ENCODE results near the gene KIRREL1.

Gene KIRREL1

DNA sequence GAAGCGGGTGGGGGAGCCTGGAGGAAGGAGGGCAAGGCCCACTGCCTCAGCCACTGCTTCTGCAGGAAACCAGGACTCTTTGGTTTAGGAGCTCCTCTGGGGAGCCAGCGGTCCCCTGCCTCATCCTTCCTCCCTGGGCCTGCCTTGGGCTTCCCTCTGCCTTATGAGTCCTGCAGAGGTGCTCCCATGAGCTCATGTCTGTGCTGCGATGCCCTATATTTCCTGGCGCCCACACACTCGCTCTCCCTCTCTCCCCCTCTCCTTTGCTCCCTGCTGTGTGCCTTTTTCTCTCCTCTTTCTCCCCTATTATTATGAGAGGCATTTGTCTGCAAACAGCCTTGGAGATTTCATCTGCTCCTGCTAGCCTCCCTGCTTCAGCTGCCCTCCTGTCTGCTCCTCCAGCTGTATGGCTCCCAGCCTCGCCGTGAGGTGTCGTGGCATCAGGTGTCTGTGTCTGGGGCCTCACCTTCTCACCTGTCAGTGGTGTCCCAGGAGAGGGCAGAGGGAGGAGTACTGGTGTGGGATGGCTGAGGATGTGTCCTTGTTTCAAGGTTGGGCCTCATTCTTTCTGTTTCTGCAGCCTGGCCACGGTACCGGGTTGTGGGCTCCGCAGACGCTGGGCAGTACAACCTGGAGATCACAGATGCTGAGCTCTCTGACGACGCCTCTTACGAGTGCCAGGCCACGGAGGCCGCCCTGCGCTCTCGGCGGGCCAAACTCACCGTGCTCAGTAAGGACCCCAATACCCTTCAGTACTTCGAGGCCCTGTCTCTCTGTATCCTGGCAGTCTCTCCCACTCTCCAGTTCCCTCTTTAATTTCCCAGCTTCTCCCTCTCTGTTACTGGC lies 84.2 kb downstream of the KIRREL1 start:
- no peak for DNase-seq

DNA sequence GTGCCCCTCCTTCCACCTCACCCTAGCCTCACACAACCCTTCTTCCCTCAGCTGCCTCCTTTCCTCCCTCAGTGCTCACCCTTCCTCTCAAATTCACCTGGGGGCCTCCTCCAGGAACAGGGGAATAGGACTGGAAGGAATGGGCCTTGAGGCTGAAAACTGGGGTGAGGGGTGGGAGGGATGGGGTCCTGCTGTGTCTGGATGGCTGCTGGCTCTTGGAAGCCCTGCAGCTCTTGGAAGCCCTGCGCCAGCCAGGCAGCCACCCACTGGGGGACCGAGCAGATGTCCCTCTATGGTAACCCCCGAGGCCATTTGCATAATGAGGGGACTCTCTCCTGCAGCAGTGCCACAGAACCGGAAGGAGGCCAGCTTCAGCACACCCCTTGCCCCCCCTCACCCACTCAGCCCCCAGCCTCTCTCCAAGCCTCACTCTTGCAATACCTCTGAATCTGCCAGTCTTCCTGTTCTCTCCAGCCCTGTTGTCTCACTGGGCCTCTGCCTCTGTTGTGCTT lies 85.2 kb downstream of the KIRREL1 start:
- no peak for DNase-seq

DNA sequence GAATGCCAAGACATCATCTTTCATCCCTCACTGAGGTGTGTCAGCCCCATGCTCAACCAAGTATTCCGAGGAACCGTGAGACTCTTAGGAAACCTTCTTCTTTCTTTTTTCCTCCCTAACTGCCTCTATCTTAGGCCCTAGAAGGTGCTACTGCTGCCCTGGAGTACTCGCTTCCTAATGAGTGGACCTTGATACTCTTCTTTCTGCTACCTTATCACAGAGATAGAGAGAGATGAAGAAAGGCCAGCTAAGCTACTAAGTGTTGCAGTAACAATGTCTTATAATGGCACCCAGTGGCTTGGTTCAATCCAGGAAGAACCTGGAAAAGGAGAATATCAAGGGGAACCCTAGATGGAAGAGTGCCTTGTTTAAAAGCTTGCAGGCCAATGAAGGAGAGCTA lies 86.6 kb downstream of the KIRREL1 start:
- no peak for DNase-seq

DNA sequence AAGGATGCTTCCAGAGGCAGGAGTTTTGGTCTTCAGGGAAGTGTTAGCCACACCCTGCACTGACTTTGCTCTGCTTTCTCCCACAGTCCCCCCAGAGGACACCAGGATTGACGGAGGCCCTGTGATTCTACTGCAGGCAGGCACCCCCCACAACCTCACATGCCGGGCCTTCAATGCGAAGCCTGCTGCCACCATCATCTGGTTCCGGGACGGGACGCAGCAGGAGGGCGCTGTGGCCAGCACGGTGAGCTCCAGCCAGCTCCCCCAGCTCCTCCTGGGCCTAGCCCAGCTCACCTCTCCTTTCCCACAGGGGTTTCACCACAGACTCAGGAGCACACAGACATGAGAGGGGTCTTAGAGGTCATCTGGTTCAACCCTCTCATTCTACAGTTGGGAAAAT lies 90.9 kb downstream of the KIRREL1 start:
- no peak for DNase-seq

DNA sequence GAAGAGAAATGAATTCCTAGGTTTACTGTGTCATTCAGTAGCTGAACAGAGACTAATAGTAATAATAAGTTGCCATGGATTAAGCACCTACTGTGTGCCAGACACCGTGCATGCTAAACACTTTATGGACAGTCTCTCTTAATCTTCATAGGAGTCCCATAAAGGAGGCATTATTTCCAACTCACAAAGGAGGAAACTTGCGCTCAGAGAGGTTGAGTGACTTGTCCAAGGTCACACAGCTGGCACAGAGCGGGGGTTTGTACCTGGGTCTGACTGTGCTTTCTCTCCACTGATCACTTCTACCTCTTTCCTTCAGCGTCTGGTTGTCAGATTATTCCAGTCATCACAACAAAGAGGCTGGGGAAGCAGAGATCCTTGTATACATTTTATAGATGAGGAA lies 91.3 kb downstream of the KIRREL1 start:
- no peak for DNase-seq

DNA sequence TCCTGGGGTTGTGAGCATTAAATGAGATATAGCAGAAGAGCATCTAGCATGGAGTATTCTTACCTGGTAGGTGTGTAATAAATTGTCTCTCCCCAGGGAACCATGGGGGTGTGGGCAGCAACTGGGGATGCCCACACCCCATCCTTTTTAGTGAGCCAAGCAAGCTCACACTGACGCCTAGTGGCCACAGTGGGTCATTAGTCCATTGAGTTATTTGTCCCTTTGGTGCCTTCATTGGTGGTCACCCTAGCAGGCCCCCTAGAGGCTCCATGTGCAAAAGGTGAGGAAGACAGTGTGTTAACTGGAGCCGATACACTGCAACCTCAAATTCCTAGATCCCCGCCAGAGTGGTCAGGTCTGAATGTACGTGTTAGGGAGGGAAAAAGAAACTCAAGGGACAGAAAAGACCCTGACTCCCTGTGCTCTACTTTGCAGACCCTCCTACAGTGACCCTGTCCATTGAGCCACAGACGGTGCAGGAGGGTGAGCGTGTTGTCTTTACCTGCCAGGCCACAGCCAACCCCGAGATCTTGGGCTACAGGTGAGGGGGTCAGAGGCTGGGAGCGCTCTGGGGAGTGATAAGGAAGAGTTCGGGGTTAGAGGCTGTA lies 94.0 kb downstream of the KIRREL1 start:
- DNase-seq = no peak

- no peak for DNase-seq
Observed at GRCh38 chr1:158089476-158089875, 96.0 kb downstream of the KIRREL1 start.

DNA sequence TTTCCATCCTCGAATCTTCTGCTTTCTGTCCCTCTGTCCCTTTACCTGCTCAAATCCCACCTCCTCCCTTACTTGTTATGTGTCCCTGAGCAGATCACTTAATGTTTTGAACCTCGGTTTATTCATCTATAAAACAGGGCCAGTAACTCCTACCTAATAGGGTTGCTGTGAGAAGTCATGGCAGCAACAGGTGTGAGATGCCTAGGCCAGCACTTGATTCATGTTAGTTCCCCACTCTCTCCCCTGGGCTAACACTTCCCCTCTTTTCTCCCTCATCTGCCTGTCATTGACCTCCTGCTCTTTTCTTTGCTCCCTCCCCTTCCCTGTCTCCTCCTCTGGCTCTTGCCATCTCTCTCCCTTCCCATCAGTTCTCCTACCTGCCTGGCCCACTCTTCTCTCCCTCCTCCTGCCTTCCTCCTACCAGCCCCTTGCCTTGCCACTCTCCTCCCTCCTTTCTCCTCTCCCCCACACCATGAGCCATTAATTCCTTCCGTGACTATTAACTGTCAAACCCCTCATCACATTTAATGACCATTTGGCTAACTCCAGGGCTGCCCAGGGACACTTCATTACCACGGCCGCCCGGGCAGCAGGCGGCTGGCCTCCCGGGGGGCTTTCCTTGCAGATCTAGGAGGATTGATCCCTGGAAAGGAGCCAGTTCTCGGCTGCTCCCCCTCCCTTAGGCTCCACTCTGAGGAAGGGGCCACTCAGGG lies 96.6 kb downstream of the KIRREL1 start:
- no peak for DNase-seq

DNA sequence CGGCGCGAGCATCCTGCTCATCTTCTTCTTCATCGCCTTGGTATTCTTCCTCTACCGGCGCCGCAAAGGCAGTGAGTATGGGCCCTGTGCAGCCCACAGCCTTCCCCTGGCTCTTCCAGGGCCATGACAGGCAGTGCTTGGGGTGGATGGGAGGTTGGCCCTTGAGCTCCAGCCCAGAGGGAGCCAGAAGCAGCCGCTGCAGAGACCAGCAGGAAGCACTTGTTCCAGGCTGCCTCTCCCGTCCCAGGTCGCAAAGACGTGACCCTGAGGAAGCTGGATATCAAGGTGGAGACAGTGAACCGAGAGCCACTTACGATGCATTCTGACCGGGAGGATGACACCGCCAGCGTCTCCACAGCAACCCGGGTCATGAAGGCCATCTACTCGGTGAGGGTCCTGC lies 99.9 kb downstream of the KIRREL1 start:
- no peak for DNase-seq

GRCh38 chr1:158094571-158094970 lies 101.1 kb downstream of the KIRREL1 start:
- no peak for DNase-seq

GRCh38 chr1:158095737-158096335 lies 102.4 kb downstream of the KIRREL1 start:
- DNase-seq = no peak

GRCh38 chr1:158098256-158098655 lies 104.8 kb downstream of the KIRREL1 start:
- DNase-seq = no peak

DNA sequence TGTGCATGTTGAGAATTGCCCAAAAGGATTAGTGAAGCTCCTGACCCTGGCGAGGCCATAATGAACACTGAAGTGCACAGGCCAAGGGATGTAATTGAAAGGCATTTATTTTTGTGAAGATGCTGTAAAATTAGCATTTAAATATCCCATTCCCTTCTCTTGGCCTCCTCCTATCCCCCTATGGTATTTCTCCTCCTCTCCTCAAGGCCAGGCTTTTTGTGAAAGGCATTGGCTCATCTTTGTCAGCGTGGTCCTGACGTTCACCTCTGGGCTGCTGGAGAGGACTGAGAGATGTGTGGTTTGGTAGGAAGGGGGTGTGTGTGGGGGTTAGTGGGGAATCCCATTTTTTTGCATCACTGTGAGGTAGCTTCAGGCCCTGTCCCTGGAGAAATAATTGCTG lies 105.7 kb downstream of the KIRREL1 start:
- no peak for DNase-seq

DNA sequence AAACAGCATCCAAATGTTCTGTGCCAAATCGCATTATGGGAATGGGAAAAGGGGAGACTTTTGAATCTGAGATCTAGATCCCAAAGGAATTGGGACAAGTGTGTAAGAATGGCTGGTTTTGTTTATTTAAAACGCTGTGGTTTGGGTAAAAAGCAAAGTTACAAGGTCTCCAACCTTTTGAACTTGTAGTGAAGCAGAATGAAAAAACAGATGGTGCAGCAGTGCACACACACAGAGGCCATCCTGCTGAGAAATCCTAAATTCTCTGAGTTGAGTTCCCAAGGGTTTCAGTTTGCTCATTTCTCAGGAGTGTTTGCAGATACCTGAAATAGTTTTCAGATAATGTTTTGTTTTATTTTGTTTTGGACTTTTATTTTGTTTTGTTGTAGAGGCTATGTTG lies 107.1 kb downstream of the KIRREL1 start:
- no peak for DNase-seq

- no peak for DNase-seq
Observed at GRCh38 chr1:158101455-158101854, 108.0 kb downstream of the KIRREL1 start.

DNA sequence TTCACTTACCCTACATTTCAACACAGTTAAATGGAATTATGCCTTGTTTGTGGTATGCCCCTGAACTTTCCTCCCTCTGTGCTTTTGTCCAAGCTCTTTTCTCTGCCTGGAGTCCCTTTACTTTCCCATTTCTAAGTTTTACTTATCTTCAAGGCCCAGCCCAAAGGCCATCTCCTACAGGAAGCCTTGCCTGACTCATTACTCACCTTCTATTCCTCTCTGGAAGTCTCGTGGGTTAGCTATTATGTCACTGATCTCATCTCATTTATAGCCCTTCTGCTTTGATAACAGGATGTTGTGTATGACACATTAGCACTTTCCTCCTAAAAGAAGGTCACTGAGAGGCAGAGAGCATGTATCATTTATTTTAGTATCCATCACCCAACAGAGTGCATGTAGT lies 108.5 kb downstream of the KIRREL1 start:
- no peak for DNase-seq

DNA sequence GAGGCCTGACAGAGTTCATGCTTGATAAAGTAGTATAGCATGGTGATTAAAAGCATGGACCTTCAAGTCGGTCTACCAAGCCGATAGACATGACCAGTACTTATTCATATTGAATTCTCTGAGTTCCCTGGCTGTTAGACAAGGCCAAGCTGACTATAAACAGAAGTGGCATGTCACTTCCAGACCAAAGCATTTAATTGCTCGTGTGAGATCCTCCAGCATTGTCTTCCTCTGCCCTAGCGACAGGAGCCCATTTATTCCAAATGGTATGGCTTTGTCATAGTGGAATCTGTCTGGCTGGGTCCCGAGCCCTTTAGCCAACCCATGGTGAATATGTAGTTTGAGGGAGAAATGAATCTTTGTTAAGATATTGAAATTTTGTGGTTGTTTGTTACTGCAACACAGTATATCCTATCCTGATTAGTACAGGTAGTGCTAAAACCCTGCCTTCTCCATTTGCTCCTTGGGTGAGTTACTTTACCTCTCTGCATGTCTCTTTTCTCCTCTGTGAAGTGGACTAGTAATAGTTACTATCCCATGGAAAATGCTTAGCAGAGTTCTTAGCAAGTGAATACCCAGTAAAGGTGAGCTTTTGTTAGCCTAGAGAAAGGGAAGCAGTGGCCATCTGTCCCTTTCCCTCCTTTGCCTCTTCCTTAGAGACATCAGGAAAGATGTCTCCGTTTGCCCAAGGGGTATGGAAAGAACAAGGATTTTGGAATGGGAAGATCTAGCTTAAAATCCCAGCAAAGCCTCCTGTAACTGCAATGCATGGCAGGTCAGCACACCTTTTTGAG lies 109.6 kb downstream of the KIRREL1 start:
- no peak for DNase-seq

DNA sequence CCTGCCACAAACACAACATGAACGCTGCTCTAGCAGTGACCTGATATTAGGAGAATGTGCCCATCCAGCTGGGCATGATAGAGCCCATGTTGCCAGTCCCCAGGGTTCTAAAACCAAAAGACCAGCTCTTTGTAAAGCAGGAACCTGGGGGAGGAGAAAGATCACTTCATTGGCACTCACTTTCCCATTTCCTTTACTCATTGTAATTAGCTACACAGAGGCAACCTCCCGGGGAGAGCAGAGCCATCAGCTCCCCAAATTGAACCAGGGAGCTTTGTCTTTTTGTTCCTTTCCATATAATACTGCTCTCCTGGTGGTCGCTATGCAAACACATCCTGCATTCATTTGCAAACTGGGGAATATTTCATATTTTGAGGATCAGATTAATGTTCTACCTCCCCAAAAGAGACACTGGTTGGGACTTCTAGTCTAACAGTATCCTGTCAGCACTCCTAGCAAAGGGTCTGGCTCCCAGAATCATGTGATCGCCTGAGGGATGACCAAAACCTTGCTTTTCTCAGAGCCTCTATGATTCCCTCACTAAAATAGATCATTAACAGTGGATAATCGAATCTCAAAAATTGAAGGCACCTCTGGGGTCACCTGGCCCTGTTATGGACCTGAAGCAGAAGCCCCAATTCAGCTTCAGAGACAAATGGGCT lies 110.5 kb downstream of the KIRREL1 start:
- DNase-seq = no peak

DNA sequence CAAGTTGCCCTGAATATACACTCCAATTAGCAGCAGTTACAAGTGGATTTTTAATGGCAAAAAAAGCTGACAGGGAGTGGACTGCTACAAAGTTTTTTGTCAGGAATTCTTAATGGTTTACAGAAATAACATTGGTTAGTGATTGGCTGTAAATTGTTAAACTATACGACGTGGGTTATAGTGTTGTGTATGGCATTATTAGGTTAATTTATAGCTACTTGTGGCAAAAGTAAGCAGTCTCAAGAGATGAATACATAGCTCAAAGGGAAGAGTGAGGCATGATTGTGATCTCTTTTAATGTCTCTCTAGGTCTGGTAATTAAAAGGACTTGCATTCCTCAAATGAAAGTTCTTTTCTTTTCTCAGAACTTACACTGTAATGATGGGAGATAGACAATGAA lies 111.4 kb downstream of the KIRREL1 start:
- no peak for DNase-seq

DNA sequence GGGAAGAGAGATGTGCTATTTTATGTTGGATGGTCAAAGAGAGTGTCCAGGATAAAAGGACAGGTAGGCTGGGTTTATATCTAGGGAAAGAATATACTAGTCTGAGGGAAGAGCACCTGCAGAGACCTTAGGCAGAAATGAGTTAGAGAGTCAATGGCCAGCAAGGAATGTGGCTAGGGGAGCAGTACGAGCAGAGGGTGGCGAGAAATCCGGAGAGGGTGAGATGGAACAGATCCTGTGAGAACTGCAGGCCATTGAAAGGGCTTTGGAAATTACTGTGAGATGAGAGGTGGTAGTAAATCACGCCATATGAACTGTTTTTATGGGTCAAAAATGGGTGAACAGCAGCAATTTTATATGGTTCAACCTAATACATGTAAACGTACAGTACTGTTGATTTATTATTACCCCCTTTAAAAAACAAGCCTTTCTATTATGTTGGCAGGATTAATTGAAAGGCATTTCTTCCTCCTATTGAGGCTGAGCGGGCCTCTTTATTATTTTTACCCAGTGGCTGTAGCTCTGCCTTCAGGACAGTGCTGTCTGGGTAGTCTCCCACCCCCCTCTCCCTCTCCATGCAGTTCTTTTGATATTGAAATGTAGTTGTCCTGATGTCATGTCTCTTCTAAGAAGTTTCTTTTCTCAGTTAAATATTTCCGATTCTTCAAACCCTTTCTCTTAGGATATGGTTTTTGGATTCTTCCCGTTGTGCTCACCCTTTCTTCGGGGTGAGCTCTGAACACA lies 112.1 kb downstream of the KIRREL1 start:
- no peak for DNase-seq

GRCh38 chr1:158107916-158108315 lies 114.5 kb downstream of the KIRREL1 start:
- DNase-seq = no peak

Data from NCI-H748 treated with DMSO at 0.1 percent for 48 hours (cell line).